Peyer's patch (tissue), 4 donors: ENCODE data around the gene AOPEP.

ENCODE experiments used
- CTCF ChIP-seq, 6 experiments: fragments of 450-650 bp in 4 of 6; fragments of 200-600 bp in 2 of 6; sonication (generic) in 1 of 6; IDR thresholded peaks; one replicate each; pipeline ENCODE4 v1.5.1; 2017 to 2019; ENCODE audit warnings: antibody characterized with exemption in 6 of 6, mild to moderate bottlenecking in 3 of 6, moderate library complexity in 1 of 6
- POLR2A ChIP-seq, 2 donors: fragments of 450-650 bp; IDR thresholded peaks; one replicate each; pipeline ENCODE4 v1.5.1; 2017; ENCODE audit warnings: antibody characterized with exemption in 2 of 2, mild to moderate bottlenecking in 2 of 2, moderate library complexity in 2 of 2

- TF ChIP-seq CTCF (IDR thresholded peaks at IDR 0.05): no peak
- TF ChIP-seq POLR2A (IDR thresholded peaks at IDR 0.05): no peak
Observed at GRCh38 chr9:94770334-94770733, 43.8 kb downstream of the AOPEP start.
